ENCODE measurements around the gene ZNF77. TPM values are rescaled to one million over a fixed set of nuclear protein-coding genes. Genes with fewer than 3 reads are reported as not detected.
"Not testable (repeated sequence)": the region's sequence is repeated elsewhere in the genome, so short reads cannot be mapped to it uniquely, and the experiment has no call there.

Gene ZNF77
- total RNA-seq, 2 donors from 2014 or later: 1.7 to 4.2 TPM

- DNase-seq (ENCODE audit: low spot score): no peak
- H3K4me3 ChIP-seq: no peak overlapping the region
- no peaks in the 10 kb centered on the region for H3K27me3 ChIP-seq
- H3K4me1 ChIP-seq: peaks cover 0 to 6% of the 10 kb centered on the region in 2 donors
- TF ChIP-seq CTCF (IDR thresholded peaks at IDR 0.05): no peak
- H3K27ac ChIP-seq: no peak overlapping the region
- peaks cover 0 to 16% of the 10 kb centered on the region in 2 donors for H3K9me3 ChIP-seq
- H3K36me3 ChIP-seq: no peaks in the 10 kb centered on the region
Measured at GRCh38 chr19:2896694-2897093, 48.1 kb downstream of the ZNF77 start.

GRCh38 chr19:2890531-2890930 is 54.2 kb downstream of the ZNF77 start:
- not testable (repeated sequence) for H3K9me3 ChIP-seq; H3K27ac ChIP-seq; H3K4me1 ChIP-seq; H3K27me3 ChIP-seq; DNase-seq (ENCODE audit: low spot score); H3K4me3 ChIP-seq; H3K36me3 ChIP-seq

- peak in 1 of 2 donors; percentile 21 for TF ChIP-seq CTCF (IDR thresholded peaks at IDR 0.05)
- no peaks in the 10 kb centered on the region for H3K4me1 ChIP-seq
- H3K36me3 ChIP-seq: no peaks in the 10 kb centered on the region
- DNase-seq (ENCODE audit: low spot score): no peak
- no peaks in the 10 kb centered on the region for H3K27me3 ChIP-seq
- H3K4me3 ChIP-seq: peak overlapping the region in 1 of 2 donors; percentile 35
- H3K27ac ChIP-seq: no peak overlapping the region
- H3K9me3 ChIP-seq: no peaks in the 10 kb centered on the region
Measured at GRCh38 chr19:2888731-2889224, 56.0 kb downstream of the ZNF77 start.

- Histone ChIP-seq H3K36me3 (no peaks in the 10 kb centered on the region), H3K27ac (no peak overlapping the region), H3K9me3 (no peaks in the 10 kb centered on the region), H3K4me1 (no peaks in the 10 kb centered on the region), H3K27me3 (no peaks in the 10 kb centered on the region), H3K4me3 (no peak overlapping the region)
- DNase-seq (ENCODE audit: low spot score): no peak
- peak in 1 of 2 donors; percentile 75 for TF ChIP-seq CTCF (IDR thresholded peaks at IDR 0.05)
Measured at GRCh38 chr19:2887391-2887914, 57.3 kb downstream of the ZNF77 start.

- DNase-seq (ENCODE audit: low spot score): no peak
- no peak overlapping the region for H3K27ac ChIP-seq
- TF ChIP-seq CTCF (IDR thresholded peaks at IDR 0.05): no peak
- no peaks in the 10 kb centered on the region for H3K4me1 ChIP-seq
- H3K36me3 ChIP-seq: no peaks in the 10 kb centered on the region
- no peaks in the 10 kb centered on the region for H3K27me3 ChIP-seq
- H3K9me3 ChIP-seq: no peaks in the 10 kb centered on the region
- no peak overlapping the region for H3K4me3 ChIP-seq
Measured at GRCh38 chr19:2885736-2886135, 59.0 kb downstream of the ZNF77 start.

GRCh38 chr19:2883686-2884439 is 60.9 kb downstream of the ZNF77 start:
- DNase-seq (ENCODE audit: low spot score): no peak
- Histone ChIP-seq H3K27me3 (no peaks in the 10 kb centered on the region), H3K9me3 (peaks cover 0 to 6% of the 10 kb centered on the region in 2 donors)

More at GRCh38 chr19:2883686-2884439, 60.9 kb downstream of the ZNF77 start:
- no peak for TF ChIP-seq CTCF (IDR thresholded peaks at IDR 0.05)
- H3K4me1 ChIP-seq: no peaks in the 10 kb centered on the region
- no peaks in the 10 kb centered on the region for H3K36me3 ChIP-seq
- H3K27ac ChIP-seq: no peak overlapping the region
- no peak overlapping the region for H3K4me3 ChIP-seq

Other genes with a start within 250 kb of the ZNF77 start
- gene GNG7, start 242.3 kb downstream of the ZNF77 start, total RNA-seq: 10 to 100 TPM; 18.0 to 22.8 TPM
- gene DIRAS1, start 223.6 kb downstream of the ZNF77 start, total RNA-seq: 10 to 100 TPM; 36.5 to 58.0 TPM
- gene SLC39A3, start 205.0 kb downstream of the ZNF77 start, total RNA-seq: 10 to 100 TPM; 22.9 to 38.0 TPM
- gene SGTA, start 161.7 kb downstream of the ZNF77 start, total RNA-seq: 10 to 100 TPM; 52.3 to 60.9 TPM
- gene THOP1, start 159.5 kb downstream of the ZNF77 start, total RNA-seq: 10 to 100 TPM; 33.9 to 45.8 TPM
- gene ZNF554, start 125.1 kb downstream of the ZNF77 start, total RNA-seq: 1 to 10 TPM; 3.5 to 6.0 TPM
- gene ZNF555, start 103.5 kb downstream of the ZNF77 start, total RNA-seq: 1 to 10 TPM; 5.5 to 5.9 TPM
- not detected for gene ZNF556, start 77.6 kb downstream of the ZNF77 start, total RNA-seq
- gene ZNF57, start 44.0 kb downstream of the ZNF77 start, total RNA-seq: 1 to 10 TPM; 1.6 to 1.8 TPM
- 1 to 10 TPM; 2.1 to 5.2 TPM for gene TLE6, start 32.6 kb upstream of the ZNF77 start, total RNA-seq
- gene TLE2, start 84.3 kb upstream of the ZNF77 start, total RNA-seq: 100 to 1,000 TPM in 1 of 2 donors, 10 to 100 TPM in 1; 41.2 to 101 TPM
- gene TLE5, start 117.5 kb upstream of the ZNF77 start, total RNA-seq: 1,000 to 10,000 TPM in 1 of 2 donors, 100 to 1,000 TPM in 1; 869 to 1,050 TPM
- 10 to 100 TPM; 58.4 to 77.9 TPM for gene GNA11, start 149.4 kb upstream of the ZNF77 start, total RNA-seq
- 1 to 10 TPM in 1 of 2 donors, under 1 TPM in 1; 0.74 to 3.0 TPM for gene GNA15, start 191.1 kb upstream of the ZNF77 start, total RNA-seq
- under 1 TPM; 0.48 to 0.94 TPM for gene S1PR4, start 233.8 kb upstream of the ZNF77 start, total RNA-seq
- 10 to 100 TPM; 23.3 to 24.9 TPM for gene NCLN, start 241.0 kb upstream of the ZNF77 start, total RNA-seq